ENCODE measurements around the gene MID1.

The MID1 gene

GRCh38 chrX:10531927-10532326 is 88.5 kb downstream of the MID1 start:
- no peak for DNase-seq (ENCODE audit: low read depth in 2 of 2)

GRCh38 chrX:10529344-10529743 is 91.0 kb downstream of the MID1 start:
- DNase-seq (ENCODE audit: low read depth in 2 of 2) = no peak

DNA sequence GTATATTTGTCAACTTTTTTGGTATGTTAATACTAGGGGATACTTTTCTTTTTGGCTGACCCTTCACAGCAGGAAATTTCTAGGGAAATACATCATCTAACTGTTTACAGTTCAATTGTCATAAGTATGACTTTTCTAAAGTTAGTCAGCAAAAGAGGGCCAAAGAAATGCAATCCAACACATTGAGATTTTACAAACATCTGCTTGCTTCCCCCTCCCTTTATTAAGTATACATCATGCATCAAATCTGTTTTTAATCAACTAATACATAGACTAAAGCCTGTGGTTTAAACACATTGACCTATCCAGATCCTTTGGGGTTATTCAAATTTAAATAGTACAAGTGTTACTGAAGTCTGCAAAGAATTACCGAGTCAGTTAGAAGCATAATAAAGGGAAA is 93.9 kb downstream of the MID1 start:
- DNase-seq (ENCODE audit: low read depth in 2 of 2) = no peak

- DNase-seq (ENCODE audit: low read depth in 2 of 2) = no peak
Measured at GRCh38 chrX:10525381-10526120, 94.8 kb downstream of the MID1 start.

DNA sequence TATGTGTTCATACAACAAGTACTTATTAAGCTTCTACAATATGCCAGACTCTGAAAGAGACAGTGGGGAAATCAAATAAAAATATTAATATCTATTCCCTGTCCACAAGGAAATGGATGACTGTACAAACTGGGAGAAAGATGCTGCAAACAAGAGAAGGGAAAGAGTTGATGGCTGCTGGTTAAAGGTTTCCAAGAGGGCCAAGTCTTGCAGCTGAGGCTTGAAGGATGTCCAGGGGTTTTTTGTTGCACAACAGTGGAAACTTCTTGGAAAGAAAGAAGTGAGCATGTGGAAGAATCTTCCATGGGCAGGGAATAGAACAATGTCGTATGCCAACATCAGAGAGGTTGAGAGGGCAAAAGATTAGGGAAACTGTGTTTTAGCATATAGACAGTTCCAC is 95.8 kb downstream of the MID1 start:
- DNase-seq (ENCODE audit: low read depth in 2 of 2) = no peak

DNA sequence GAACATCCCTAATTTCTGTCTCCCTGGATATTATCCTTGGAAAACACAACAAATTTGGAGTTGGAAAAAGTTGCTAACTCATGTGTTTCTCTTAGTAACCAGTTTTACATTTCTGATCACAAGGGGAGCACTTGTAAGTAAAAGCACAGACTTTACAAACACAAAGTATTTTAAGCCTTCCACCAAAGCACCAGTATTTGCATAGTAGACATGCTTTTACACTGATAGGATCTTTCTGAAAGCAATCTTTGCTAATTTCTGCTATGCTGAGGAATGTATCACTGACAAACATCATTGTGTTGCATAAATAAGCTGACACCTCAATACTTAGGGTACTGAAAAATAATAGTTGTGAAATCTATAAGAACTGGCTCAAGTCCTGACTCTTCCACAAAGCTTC is 100.6 kb downstream of the MID1 start:
- DNase-seq (ENCODE audit: low read depth in 2 of 2) = no peak

DNA sequence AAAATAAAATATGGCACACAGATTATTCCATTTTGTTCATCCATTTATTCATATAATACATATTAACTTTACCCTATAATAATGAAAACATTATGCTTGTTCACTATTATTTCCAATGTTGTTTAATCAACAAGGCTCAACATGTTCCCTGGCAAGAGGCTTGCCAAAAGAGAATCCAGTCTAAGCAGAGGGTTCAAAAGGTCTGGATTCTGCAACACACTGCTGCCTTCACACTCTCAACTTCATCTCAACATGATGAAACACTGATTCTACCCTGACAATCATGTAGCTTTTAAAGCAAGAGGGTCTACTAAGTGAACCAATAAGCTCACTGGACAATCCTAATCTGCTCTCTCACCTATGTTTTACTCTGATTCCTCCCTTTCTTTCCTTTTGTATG is 101.1 kb downstream of the MID1 start:
- DNase-seq (ENCODE audit: low read depth in 2 of 2) = no peak

- no peak for DNase-seq (ENCODE audit: low read depth in 2 of 2)
Measured at GRCh38 chrX:10518073-10518472, 102.3 kb downstream of the MID1 start.

DNA sequence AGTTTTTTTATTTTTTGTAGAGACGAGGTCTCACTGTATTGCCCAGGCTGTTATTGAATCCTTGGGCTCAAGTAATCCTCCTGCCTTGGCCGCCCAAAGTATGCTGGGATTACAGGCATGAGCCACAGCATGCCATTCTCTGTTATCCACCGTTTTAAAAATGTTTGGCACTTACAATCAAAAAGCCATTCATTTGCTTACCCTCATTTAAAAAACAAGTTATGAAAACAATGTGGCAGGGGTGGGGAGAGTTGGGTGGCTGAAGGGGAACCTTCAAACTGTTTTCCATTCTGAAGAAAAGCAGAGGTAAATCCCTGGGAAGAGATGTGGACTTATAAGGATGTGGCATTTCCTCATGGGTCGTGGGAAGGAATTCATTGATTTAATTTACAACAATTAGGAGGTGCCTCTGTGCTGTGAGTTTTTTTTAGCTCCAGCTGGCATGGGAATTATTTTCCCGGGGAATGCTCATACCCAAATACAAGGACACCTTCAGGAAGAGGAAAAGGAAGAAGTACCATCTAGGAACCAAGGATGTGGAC is 103.5 kb downstream of the MID1 start:
- DNase-seq (ENCODE audit: low read depth in 2 of 2) = no peak

DNA sequence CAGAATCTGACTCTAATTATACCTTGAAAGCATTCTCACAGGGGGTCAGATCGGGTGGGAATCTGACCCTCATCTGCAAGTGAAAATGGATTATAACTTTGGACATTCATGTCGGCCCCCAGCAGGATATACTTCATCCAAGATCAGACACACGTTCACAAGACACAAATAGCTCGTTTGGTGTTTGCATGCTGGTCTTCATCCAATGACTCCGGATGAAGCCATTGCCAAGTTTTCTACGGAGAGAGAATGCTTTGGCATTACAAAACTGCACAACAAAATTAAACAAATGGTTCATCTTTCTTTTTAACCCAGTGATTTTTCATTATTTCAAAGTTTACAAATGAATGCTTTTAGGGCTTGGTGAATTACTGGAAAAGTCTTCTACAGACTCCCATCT is 105.5 kb downstream of the MID1 start:
- DNase-seq (ENCODE audit: low read depth in 2 of 2) = no peak

GRCh38 chrX:10513974-10514373 is 106.4 kb downstream of the MID1 start:
- DNase-seq (ENCODE audit: low read depth in 2 of 2) = no peak

DNA sequence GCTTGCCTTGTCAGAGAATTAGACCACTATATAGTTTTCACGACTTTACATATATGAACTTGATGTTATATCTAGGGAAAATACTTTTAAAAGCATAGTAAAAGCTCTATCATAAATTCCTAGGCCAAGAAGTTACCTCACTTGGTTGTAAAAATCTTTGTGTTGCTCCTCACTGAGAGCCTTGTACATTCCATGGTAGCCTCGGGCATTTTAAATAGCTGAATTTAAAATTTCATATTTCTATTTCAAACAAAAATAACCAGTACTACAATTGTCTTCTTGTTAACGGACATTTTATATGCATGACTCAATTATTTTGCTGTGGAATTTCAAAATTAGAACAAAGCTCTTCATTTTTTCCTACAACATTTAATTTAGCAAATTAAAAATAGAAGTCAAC is 107.6 kb downstream of the MID1 start:
- DNase-seq (ENCODE audit: low read depth in 2 of 2) = no peak

- no peak for DNase-seq (ENCODE audit: low read depth in 2 of 2)
Measured at GRCh38 chrX:10512258-10512657, 108.1 kb downstream of the MID1 start.

DNA sequence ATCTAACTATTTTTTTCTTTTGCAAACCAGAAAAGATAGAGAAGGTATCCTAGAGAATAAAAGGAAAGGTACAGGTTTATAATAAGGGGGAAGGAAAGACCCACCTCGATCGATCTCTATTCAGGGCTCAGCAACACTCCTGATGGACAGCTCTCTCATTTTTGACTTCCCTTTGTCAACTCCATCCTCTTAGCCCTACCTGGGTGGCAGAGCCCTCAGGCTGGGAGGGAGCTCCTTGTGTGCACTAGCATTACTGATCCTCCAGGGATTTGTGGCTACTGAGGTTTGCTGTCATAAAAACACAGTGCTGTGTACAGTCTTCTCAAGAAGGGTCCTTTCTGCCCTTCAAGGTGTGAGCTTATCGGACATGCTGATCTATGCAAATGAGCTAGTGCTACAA is 111.0 kb downstream of the MID1 start:
- no peak for DNase-seq (ENCODE audit: low read depth in 2 of 2)

DNA sequence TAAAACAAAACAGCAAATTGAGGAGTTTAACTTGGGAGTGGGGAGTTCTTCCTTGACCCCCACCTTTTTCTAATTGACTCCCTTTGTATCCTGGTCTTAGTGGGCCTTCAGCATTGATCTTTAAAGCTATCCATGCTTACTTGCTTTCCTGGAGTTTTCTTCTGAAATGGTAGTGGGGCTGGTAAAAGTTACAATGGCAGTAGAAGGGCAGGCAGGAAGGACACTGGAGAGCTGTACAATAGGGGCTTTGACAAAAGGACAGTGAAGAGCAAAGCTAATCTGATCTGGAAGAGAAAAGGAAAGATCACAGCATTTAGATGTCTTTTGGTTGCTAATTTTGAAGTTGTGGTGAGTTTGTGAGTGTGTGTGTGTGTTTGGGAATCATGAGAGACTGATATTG is 111.5 kb downstream of the MID1 start:
- no peak for DNase-seq (ENCODE audit: low read depth in 2 of 2)

GRCh38 chrX:10507876-10508275 is 112.5 kb downstream of the MID1 start:
- DNase-seq (ENCODE audit: low read depth in 2 of 2) = no peak

DNA sequence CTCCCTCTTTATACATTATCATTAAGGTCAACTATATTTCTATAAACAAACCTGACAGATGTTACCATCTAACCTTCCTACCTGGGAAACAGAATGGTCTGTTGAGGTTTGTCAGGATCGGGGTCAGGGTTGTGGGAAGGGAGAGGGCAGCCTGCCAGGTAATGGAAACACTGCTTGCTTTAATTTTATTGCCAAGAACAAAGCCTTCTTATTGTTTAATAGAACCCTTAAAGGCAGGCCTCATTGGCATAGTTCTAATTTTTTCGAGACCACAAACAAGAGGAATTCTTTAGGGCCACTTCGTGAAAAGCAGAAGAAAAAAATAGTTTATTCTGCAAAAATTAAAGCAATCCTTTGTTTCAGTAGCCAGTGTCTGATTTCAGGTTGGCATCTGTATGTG is 113.2 kb downstream of the MID1 start:
- DNase-seq (ENCODE audit: low read depth in 2 of 2) = no peak

DNA sequence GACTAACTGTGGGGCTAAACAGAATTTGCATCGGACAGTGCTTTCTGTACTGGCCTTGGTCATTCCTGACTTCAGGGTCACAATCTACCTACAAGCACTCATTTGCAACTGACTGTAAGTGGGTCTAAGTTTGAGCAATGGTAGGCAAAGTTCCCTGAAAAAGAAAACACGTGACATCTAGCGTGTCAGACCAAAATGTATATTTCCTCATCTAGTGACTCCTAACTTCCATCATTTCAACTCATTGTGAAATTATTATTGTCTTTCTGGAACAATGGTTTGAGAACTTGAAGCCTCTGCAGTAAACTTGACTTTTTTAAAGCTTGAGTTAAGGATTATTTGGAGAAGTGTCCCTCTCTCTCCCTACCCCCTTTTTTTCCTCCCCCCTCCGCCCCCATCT is 113.6 kb downstream of the MID1 start:
- DNase-seq (ENCODE audit: low read depth in 2 of 2) = no peak

DNA sequence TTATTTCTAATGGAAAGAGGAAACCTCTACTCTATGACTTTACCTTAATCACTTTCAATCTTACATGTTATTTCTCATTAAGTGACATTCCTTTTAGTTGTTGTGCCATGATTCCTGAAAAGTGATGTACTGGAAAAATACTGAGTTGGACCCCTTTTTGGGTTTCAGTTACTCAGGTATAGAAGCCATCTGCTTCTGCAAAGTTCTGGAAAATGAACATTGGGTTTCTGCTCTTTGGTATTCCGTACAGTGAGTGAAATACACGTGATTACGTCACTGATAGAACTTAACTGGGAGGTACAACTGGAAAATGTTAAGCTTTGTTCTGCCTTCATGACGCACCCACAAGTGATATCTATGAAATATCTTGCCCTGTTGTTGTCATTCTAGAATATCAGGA is 114.7 kb downstream of the MID1 start:
- no peak for DNase-seq (ENCODE audit: low read depth in 2 of 2)

GRCh38 chrX:10502961-10503360 is 117.4 kb downstream of the MID1 start:
- no peak for DNase-seq (ENCODE audit: low read depth in 2 of 2)

- no peak for DNase-seq (ENCODE audit: low read depth in 2 of 2)
Measured at GRCh38 chrX:10501611-10502010, 118.8 kb downstream of the MID1 start.

DNA sequence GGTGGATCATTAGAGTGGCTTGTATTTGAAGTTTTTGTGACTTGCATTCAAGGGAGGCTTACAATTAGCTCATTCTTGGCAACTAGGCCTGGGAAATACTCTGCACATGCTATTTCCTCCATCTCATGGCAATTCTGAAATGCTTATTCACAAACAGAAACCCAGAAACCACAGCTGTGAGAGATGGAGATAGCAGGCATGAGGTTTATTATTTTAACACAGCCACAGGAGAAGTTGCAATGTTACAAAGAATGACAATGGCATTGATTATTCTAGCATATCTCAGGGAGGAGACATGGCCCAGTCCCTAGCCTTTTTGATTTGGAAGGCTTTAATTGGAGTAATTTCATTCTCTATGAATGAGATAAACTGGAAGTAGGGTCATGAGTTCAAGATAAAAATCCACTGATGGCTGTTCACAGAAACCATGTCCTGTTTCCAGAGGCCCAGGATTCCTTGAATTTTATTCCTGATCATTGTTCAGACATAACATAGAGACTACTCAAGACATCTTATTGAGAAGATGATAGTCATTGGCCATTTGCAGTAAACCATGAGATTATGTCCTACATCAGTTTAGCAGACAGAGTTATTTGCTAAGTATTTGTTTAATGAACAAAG is 123.9 kb downstream of the MID1 start:
- DNase-seq (ENCODE audit: low read depth in 2 of 2) = no peak

DNA sequence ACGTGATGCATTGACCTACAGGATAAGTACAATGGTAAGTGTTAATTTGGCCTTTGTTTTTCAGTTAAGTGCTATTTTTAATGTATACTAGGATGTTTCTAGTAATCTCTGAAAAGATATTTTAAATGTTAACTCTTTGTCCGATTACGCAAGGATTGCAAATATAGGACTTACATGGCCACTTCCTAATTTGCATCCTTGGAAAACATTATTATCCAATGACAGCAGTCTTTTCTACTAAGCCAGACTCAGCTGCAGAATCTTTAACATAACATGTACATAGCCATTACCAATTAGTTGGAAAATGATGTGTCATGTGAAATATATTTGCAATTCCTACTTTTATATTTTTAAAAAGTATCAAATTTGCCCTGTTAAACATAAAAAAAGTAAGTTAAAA is 124.7 kb downstream of the MID1 start:
- no peak for DNase-seq (ENCODE audit: low read depth in 2 of 2)

DNA sequence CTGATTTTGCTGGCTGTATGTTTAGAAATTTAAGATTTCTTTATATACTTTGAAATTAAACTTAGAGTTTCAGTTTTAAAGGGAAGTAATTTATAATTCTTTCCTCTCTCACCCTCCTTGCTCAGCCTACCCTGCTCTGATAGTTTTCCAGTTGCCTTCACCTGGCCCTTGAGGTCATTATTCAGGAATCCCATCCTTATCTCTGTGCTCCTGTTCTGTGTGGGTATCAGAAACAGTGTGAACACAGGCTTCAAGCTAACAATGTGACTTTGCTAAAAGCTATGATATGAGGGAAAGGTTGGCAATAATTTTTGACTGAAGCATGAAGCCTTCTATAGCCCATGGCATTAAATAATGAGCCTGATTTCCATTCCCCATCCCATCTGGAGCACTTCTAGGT is 128.1 kb downstream of the MID1 start:
- DNase-seq (ENCODE audit: low read depth in 2 of 2) = no peak

Data from stimulated activated CD8-positive, alpha-beta memory T cell treated with anti-CD3 and anti-CD28 coated beads, Interleukin-7, amount 100 ng/mL, for 4 hours (primary cell).